ENCODE data around the gene CTNNA3. TPM values are rescaled to one million over a fixed set of nuclear protein-coding genes. Genes with fewer than 3 reads are reported as not detected.

CTNNA3 gene
- total RNA-seq, 1 donor from 2014 or later = 129 TPM

GRCh38 chr10:66637273-66638036, 1058.5 kb downstream of the CTNNA3 start:
- intact Hi-C loops (cut with DNase I) = no loop called here
- peak; percentile 72 for ATAC-seq (ENCODE audit: poor library complexity)
- DNase-seq = no peak

- intact Hi-C loops (cut with DNase I) = no loop called here
- DNase-seq (no peak), ATAC-seq (ENCODE audit: poor library complexity) (no peak)
These were observed 1066.0 kb downstream of the CTNNA3 start for GRCh38 chr10:66629996-66630395.

GRCh38 chr10:66627156-66627555, 1068.8 kb downstream of the CTNNA3 start:
- DNase-seq = no peak
- intact Hi-C loops (cut with DNase I) = no loop called here
- ATAC-seq (ENCODE audit: poor library complexity) = peak; percentile 77

GRCh38 chr10:66625709-66626590, 1070.0 kb downstream of the CTNNA3 start:
- ATAC-seq (ENCODE audit: poor library complexity) = no peak
- no peak for DNase-seq
- intact Hi-C loops (cut with DNase I) = no loop called here

GRCh38 chr10:66622050-66622449, 1073.9 kb downstream of the CTNNA3 start:
- intact Hi-C loops (cut with DNase I) = no loop called here
- ATAC-seq (ENCODE audit: poor library complexity) = no peak

GRCh38 chr10:66604195-66604594, 1091.8 kb downstream of the CTNNA3 start:
- DNase-seq (no peak), ATAC-seq (ENCODE audit: poor library complexity) (no peak)
- intact Hi-C loops (cut with DNase I) = no loop called here

More at GRCh38 chr10:66622050-66622449, 1073.9 kb downstream of the CTNNA3 start:
- DNase-seq = no peak

- no peak for DNase-seq
These were observed 1104.1 kb downstream of the CTNNA3 start for GRCh38 chr10:66591865-66592264.

GRCh38 chr10:66587680-66588050, 1108.3 kb downstream of the CTNNA3 start:
- no peak for DNase-seq
- ATAC-seq (ENCODE audit: poor library complexity) = no peak
- intact Hi-C loops (cut with DNase I) = no loop called here

More at GRCh38 chr10:66591865-66592264, 1104.1 kb downstream of the CTNNA3 start:
- intact Hi-C loops (cut with DNase I) = no loop called here
- ATAC-seq (ENCODE audit: poor library complexity) = no peak

- intact Hi-C loops (cut with DNase I) = no loop called here
- DNase-seq (no peak), ATAC-seq (ENCODE audit: poor library complexity) (peak; percentile 34)
These were observed 1108.9 kb downstream of the CTNNA3 start for GRCh38 chr10:66586897-66587679.

GRCh38 chr10:66586073-66586472, 1109.9 kb downstream of the CTNNA3 start:
- intact Hi-C loops (cut with DNase I) = no loop called here
- no peak for ATAC-seq (ENCODE audit: poor library complexity)
- no peak for DNase-seq

- ATAC-seq (ENCODE audit: poor library complexity) (no peak), DNase-seq (no peak)
- intact Hi-C loops (cut with DNase I) = no loop called here
These were observed 1120.6 kb downstream of the CTNNA3 start for GRCh38 chr10:66575251-66575855.

- DNase-seq = no peak
- intact Hi-C loops (cut with DNase I) = no loop called here
- no peak for ATAC-seq (ENCODE audit: poor library complexity)
These were observed 1123.3 kb downstream of the CTNNA3 start for GRCh38 chr10:66572700-66573099.

GRCh38 chr10:66565999-66566398, 1130.0 kb downstream of the CTNNA3 start:
- ATAC-seq (ENCODE audit: poor library complexity) = peak; percentile 75
- intact Hi-C loops (cut with DNase I) = no loop called here

GRCh38 chr10:66564287-66564686, 1131.7 kb downstream of the CTNNA3 start:
- ATAC-seq (ENCODE audit: poor library complexity) (no peak), DNase-seq (no peak)
- intact Hi-C loops (cut with DNase I) = no loop called here

More at GRCh38 chr10:66565999-66566398, 1130.0 kb downstream of the CTNNA3 start:
- no peak for DNase-seq

- ATAC-seq (ENCODE audit: poor library complexity) = no peak
- no peak for DNase-seq
- intact Hi-C loops (cut with DNase I) = no loop called here
These were observed 1140.9 kb downstream of the CTNNA3 start for GRCh38 chr10:66555061-66555460.

- no peak for DNase-seq
- ATAC-seq (ENCODE audit: poor library complexity) = no peak
- intact Hi-C loops (cut with DNase I) = no loop called here
These were observed 1143.7 kb downstream of the CTNNA3 start for GRCh38 chr10:66552331-66552730.

GRCh38 chr10:66550351-66550750, 1145.6 kb downstream of the CTNNA3 start:
- intact Hi-C loops (cut with DNase I) = no loop called here
- DNase-seq (no peak), ATAC-seq (ENCODE audit: poor library complexity) (no peak)

GRCh38 chr10:66538908-66539307, 1157.1 kb downstream of the CTNNA3 start:
- intact Hi-C loops (cut with DNase I) = no loop called here
- DNase-seq (no peak), ATAC-seq (ENCODE audit: poor library complexity) (peak; percentile 20)

GRCh38 chr10:66538371-66538770, 1157.6 kb downstream of the CTNNA3 start:
- no peak for DNase-seq

More at GRCh38 chr10:66538371-66538770, 1157.6 kb downstream of the CTNNA3 start:
- peak; percentile 89 for ATAC-seq (ENCODE audit: poor library complexity)
- intact Hi-C loops (cut with DNase I) = no loop called here

All from Right ventricle myocardium superior (tissue), 1 donor.